ENCODE data around the gene VPS37C.
A peak's percentile ranks its signal among the peaks of the same experiment; 100 is the strongest.
"Not testable (repeated sequence)": the region's sequence is repeated elsewhere in the genome, so short reads cannot be mapped to it uniquely, and the experiment has no call there.

VPS37C gene

GRCh38 chr11:61193596-61193995 is 32.4 kb upstream of the VPS37C start:
- H3K36me3 ChIP-seq (replicated peaks): no peaks in the 10 kb centered on the region
- no peaks in the 10 kb centered on the region for H3K4me1 ChIP-seq
- peaks cover 2% of the 10 kb centered on the region; the same call in 1 of the 2 replicates for H3K27me3 ChIP-seq (ENCODE audit: low read depth)
- in situ Hi-C loops (cut with MboI; ENCODE audit: low sequenced_read_pairs): no loop called here
- H3K9me3 ChIP-seq: no peaks in the 10 kb centered on the region; the same call in 1 of the 2 replicates
- H3K4me3 ChIP-seq: no peak overlapping the region
- DNase-seq (ENCODE audit: low spot score in 2 of 2): no peak

- H3K27me3 ChIP-seq (ENCODE audit: low read depth): peaks cover 2% of the 10 kb centered on the region; the same call in 1 of the 2 replicates
- no peak overlapping the region for H3K4me3 ChIP-seq
- in situ Hi-C loops (cut with MboI; ENCODE audit: low sequenced_read_pairs): no loop called here
- DNase-seq (ENCODE audit: low spot score in 2 of 2): no peak
- H3K9me3 ChIP-seq: no peaks in the 10 kb centered on the region; the same call in 1 of the 2 replicates
- no peaks in the 10 kb centered on the region for H3K4me1 ChIP-seq
- no peaks in the 10 kb centered on the region for H3K36me3 ChIP-seq (replicated peaks)
Measured at GRCh38 chr11:61189933-61190332, 28.7 kb upstream of the VPS37C start.

- Histone ChIP-seq H3K27me3 (ENCODE audit: low read depth) (no peaks in the 10 kb centered on the region; the same call in 1 of the 2 replicates), H3K4me1 (no peaks in the 10 kb centered on the region), H3K4me3 (no peak overlapping the region), H3K9me3 (no peaks in the 10 kb centered on the region; the same call in 1 of the 2 replicates), H3K36me3 (replicated peaks) (no peaks in the 10 kb centered on the region)
- in situ Hi-C loops (cut with MboI; ENCODE audit: low sequenced_read_pairs): no loop called here
- DNase-seq (ENCODE audit: low spot score in 2 of 2): peak; percentile 75 to 90
Measured at GRCh38 chr11:61187505-61188130, 26.4 kb upstream of the VPS37C start.

GRCh38 chr11:61186504-61186903 is 25.3 kb upstream of the VPS37C start:
- H3K9me3 ChIP-seq: no peaks in the 10 kb centered on the region; the same call in 1 of the 2 replicates
- H3K4me3 ChIP-seq: no peak overlapping the region
- no peak for DNase-seq (ENCODE audit: low spot score in 2 of 2)
- no peaks in the 10 kb centered on the region for H3K27me3 ChIP-seq (ENCODE audit: low read depth)
- in situ Hi-C loops (cut with MboI; ENCODE audit: low sequenced_read_pairs): no loop called here
- H3K36me3 ChIP-seq (replicated peaks): no peaks in the 10 kb centered on the region
- no peaks in the 10 kb centered on the region for H3K4me1 ChIP-seq

- in situ Hi-C loops (cut with MboI; ENCODE audit: low sequenced_read_pairs): no loop called here
- Histone ChIP-seq H3K36me3 (replicated peaks) (no peaks in the 10 kb centered on the region), H3K4me3 (no peak overlapping the region), H3K27me3 (ENCODE audit: low read depth) (peaks cover 7% of the 10 kb centered on the region; the same call in 1 of the 2 replicates), H3K4me1 (no peaks in the 10 kb centered on the region), H3K9me3 (no peaks in the 10 kb centered on the region; the same call in 1 of the 2 replicates)
- DNase-seq (ENCODE audit: low spot score in 2 of 2): no peak
Measured at GRCh38 chr11:61183645-61184044, 22.4 kb upstream of the VPS37C start.

GRCh38 chr11:61181489-61181888 is 20.3 kb upstream of the VPS37C start:
- no peaks in the 10 kb centered on the region; the same call in 1 of the 2 replicates for H3K9me3 ChIP-seq
- no peaks in the 10 kb centered on the region for H3K4me1 ChIP-seq
- no peak overlapping the region for H3K4me3 ChIP-seq
- in situ Hi-C loops (cut with MboI; ENCODE audit: low sequenced_read_pairs): no loop called here
- peaks cover 14% of the 10 kb centered on the region for H3K27me3 ChIP-seq (ENCODE audit: low read depth)
- H3K36me3 ChIP-seq (replicated peaks): no peaks in the 10 kb centered on the region
- no peak for DNase-seq (ENCODE audit: low spot score in 2 of 2)

GRCh38 chr11:61180205-61180604 is 19.0 kb upstream of the VPS37C start:
- H3K4me1 ChIP-seq; in situ Hi-C loops (cut with MboI; ENCODE audit: low sequenced_read_pairs); H3K36me3 ChIP-seq (replicated peaks); H3K9me3 ChIP-seq; DNase-seq (ENCODE audit: low spot score in 2 of 2); H3K4me3 ChIP-seq: not testable (repeated sequence)
- H3K27me3 ChIP-seq (ENCODE audit: low read depth): peaks cover 24% of the 10 kb centered on the region

GRCh38 chr11:61176446-61176845 is 15.2 kb upstream of the VPS37C start:
- no peaks in the 10 kb centered on the region; the same call in 1 of the 2 replicates for H3K9me3 ChIP-seq
- DNase-seq (ENCODE audit: low spot score in 2 of 2): no peak
- in situ Hi-C loops (cut with MboI; ENCODE audit: low sequenced_read_pairs): no loop called here
- H3K4me1 ChIP-seq: no peaks in the 10 kb centered on the region
- H3K4me3 ChIP-seq: no peak overlapping the region
- peaks cover 36% of the 10 kb centered on the region for H3K27me3 ChIP-seq (ENCODE audit: low read depth)
- H3K36me3 ChIP-seq (replicated peaks): no peaks in the 10 kb centered on the region

GRCh38 chr11:61174949-61175348 is 13.7 kb upstream of the VPS37C start:
- Histone ChIP-seq H3K9me3 (no peaks in the 10 kb centered on the region; the same call in 1 of the 2 replicates), H3K4me1 (no peaks in the 10 kb centered on the region), H3K27me3 (ENCODE audit: low read depth) (peaks cover 36% of the 10 kb centered on the region), H3K4me3 (no peak overlapping the region), H3K36me3 (replicated peaks) (no peaks in the 10 kb centered on the region)
- in situ Hi-C loops (cut with MboI; ENCODE audit: low sequenced_read_pairs): no loop called here
- DNase-seq (ENCODE audit: low spot score in 2 of 2): no peak

GRCh38 chr11:61174273-61174672 is 13.0 kb upstream of the VPS37C start:
- Histone ChIP-seq H3K27me3 (ENCODE audit: low read depth) (peaks cover 32% of the 10 kb centered on the region), H3K9me3 (no peaks in the 10 kb centered on the region), H3K4me1 (no peaks in the 10 kb centered on the region), H3K36me3 (replicated peaks) (no peaks in the 10 kb centered on the region), H3K4me3 (no peak overlapping the region)
- no peak for DNase-seq (ENCODE audit: low spot score in 2 of 2)
- in situ Hi-C loops (cut with MboI; ENCODE audit: low sequenced_read_pairs): no loop called here

- in situ Hi-C loops (cut with MboI; ENCODE audit: low sequenced_read_pairs): no loop called here
- Histone ChIP-seq H3K36me3 (replicated peaks) (no peaks in the 10 kb centered on the region), H3K4me3 (no peak overlapping the region), H3K27me3 (ENCODE audit: low read depth) (peaks cover 27% of the 10 kb centered on the region), H3K4me1 (no peaks in the 10 kb centered on the region), H3K9me3 (no peaks in the 10 kb centered on the region; the same call in 1 of the 2 replicates)
- DNase-seq (ENCODE audit: low spot score in 2 of 2): no peak
Measured at GRCh38 chr11:61173456-61173855, 12.2 kb upstream of the VPS37C start.

GRCh38 chr11:61172888-61173287 is 11.7 kb upstream of the VPS37C start:
- in situ Hi-C loops (cut with MboI; ENCODE audit: low sequenced_read_pairs): no loop called here
- H3K9me3 ChIP-seq: no peaks in the 10 kb centered on the region; the same call in 1 of the 2 replicates
- no peaks in the 10 kb centered on the region for H3K4me1 ChIP-seq
- no peaks in the 10 kb centered on the region for H3K36me3 ChIP-seq (replicated peaks)
- no peak for DNase-seq (ENCODE audit: low spot score in 2 of 2)
- peaks cover 27% of the 10 kb centered on the region for H3K27me3 ChIP-seq (ENCODE audit: low read depth)
- H3K4me3 ChIP-seq: no peak overlapping the region

- peaks cover 27% of the 10 kb centered on the region for H3K27me3 ChIP-seq (ENCODE audit: low read depth)
- H3K4me3 ChIP-seq: no peak overlapping the region
- no peaks in the 10 kb centered on the region for H3K4me1 ChIP-seq
- H3K36me3 ChIP-seq (replicated peaks): no peaks in the 10 kb centered on the region
- no peaks in the 10 kb centered on the region; the same call in 1 of the 2 replicates for H3K9me3 ChIP-seq
- in situ Hi-C loops (cut with MboI; ENCODE audit: low sequenced_read_pairs): no loop called here
- no peak for DNase-seq (ENCODE audit: low spot score in 2 of 2)
Measured at GRCh38 chr11:61172356-61172755, 11.1 kb upstream of the VPS37C start.

GRCh38 chr11:61171907-61172306 is 10.7 kb upstream of the VPS37C start:
- peaks cover 27% of the 10 kb centered on the region for H3K27me3 ChIP-seq (ENCODE audit: low read depth)
- H3K4me3 ChIP-seq: no peak overlapping the region
- DNase-seq (ENCODE audit: low spot score in 2 of 2): no peak
- H3K4me1 ChIP-seq: no peaks in the 10 kb centered on the region
- no peaks in the 10 kb centered on the region; the same call in 1 of the 2 replicates for H3K9me3 ChIP-seq
- in situ Hi-C loops (cut with MboI; ENCODE audit: low sequenced_read_pairs): no loop called here
- H3K36me3 ChIP-seq (replicated peaks): no peaks in the 10 kb centered on the region

Measured in HAP-1 (cell line).